ENCODE data around the gene ERCC4. TPM values are rescaled to one million over a fixed set of nuclear protein-coding genes. Genes with fewer than 3 reads are reported as not detected.

Gene ERCC4
- polyA plus RNA-seq, 3 donors: 1.8 to 11.8 (median 5.9) TPM

- Histone ChIP-seq H3K79me2 (ENCODE audit: insufficient read depth, low read length) (no peaks in the 10 kb centered on the region), H3K27me3 (ENCODE audit: control insufficient read depth in 2 of 2, insufficient read depth in 2 of 2, low read length in 2 of 2) (no peaks in the 10 kb centered on the region), H3K4me3 (replicated peaks in 1 of 3; ENCODE audit: low read depth in 2 of 3, low read length in 3 of 3) (no peak overlapping the region), H3K36me3 (replicated peaks in 1 of 2; ENCODE audit: control insufficient read depth in 1 of 2, insufficient read depth in 2 of 2, low read length in 2 of 2) (no peaks in the 10 kb centered on the region), H3K4me1 (ENCODE audit: control insufficient read depth in 1 of 2, insufficient read depth in 2 of 2, low read length in 2 of 2) (no peaks in the 10 kb centered on the region), H3K9me3 (replicated peaks in 1 of 2; ENCODE audit: control insufficient read depth in 1 of 2, insufficient read depth in 1 of 2, low read length in 2 of 2) (peaks cover 0 to 6% of the 10 kb centered on the region in 2 donors), H2AFZ (ENCODE audit: insufficient read depth, low read depth, low read length, poor library complexity, severe bottlenecking) (no peak overlapping the region), H3K4me2 (replicated peaks; ENCODE audit: extremely low read depth, low read length, poor library complexity, severe bottlenecking) (no peak overlapping the region), H3K27ac (ENCODE audit: low read depth in 1 of 2, low read length in 2 of 2) (no peak overlapping the region), H3K9ac (ENCODE audit: insufficient read depth, low read length, poor library complexity, severe bottlenecking) (no peak overlapping the region), H4K20me1 (ENCODE audit: insufficient read depth, low read length) (no peaks in the 10 kb centered on the region)
- Mint-ChIP-seq H3K9me3 (peaks cover under 1 to 11% (median 5%) of the 10 kb centered on the region in 7 donors), H3K27me3 (ENCODE audit: low read depth in 3 of 3) (peaks cover 3 to 12% (median 11%) of the 10 kb centered on the region in 3 donors), H3K4me1 (no peaks in the 10 kb centered on the region), H3K4me3 (no peak overlapping the region), H3K36me3 (no peaks in the 10 kb centered on the region), H3K27ac (peak overlapping the region in 1 of 7 donors; percentile 36)
- 82% methylated on average over 1 of the region's 8 CpGs for WGBS (ENCODE audit: insufficient coverage)
- TF ChIP-seq, protein P1, sequence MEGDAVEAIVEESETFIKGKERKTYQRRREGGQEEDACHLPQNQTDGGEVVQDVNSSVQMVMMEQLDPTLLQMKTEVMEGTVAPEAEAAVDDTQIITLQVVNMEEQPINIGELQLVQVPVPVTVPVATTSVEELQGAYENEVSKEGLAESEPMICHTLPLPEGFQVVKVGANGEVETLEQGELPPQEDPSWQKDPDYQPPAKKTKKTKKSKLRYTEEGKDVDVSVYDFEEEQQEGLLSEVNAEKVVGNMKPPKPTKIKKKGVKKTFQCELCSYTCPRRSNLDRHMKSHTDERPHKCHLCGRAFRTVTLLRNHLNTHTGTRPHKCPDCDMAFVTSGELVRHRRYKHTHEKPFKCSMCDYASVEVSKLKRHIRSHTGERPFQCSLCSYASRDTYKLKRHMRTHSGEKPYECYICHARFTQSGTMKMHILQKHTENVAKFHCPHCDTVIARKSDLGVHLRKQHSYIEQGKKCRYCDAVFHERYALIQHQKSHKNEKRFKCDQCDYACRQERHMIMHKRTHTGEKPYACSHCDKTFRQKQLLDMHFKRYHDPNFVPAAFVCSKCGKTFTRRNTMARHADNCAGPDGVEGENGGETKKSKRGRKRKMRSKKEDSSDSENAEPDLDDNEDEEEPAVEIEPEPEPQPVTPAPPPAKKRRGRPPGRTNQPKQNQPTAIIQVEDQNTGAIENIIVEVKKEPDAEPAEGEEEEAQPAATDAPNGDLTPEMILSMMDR (IDR thresholded peaks at IDR 0.05): no peak
- intact Hi-C loops (cut with micrococcal nuclease): no loop called here
- no peak for DNase-seq
Observed at GRCh38 chr16:13984794-13985193, 64.8 kb downstream of the ERCC4 start.

DNA sequence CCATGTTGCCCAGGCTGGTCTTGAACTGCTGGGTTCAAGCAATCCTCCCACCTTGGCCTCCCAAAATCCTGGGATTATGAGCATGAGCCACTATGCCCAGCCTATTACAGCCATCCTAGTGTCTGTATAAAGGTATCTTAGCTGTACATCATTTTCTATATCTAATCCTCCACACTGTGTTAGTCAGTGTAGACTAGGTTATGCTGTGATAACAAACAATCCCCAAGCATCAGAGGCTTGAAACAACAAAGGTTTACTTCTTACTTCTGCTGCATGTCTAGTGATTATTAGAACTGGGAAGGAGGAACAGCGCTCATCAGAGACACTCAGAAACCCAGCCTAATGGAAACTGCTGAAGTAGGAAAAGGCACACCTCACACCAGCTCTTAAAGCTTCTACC, 68.1 kb downstream of the ERCC4 start:
- DNase-seq: no peak
- no peak overlapping the region for H3K9ac ChIP-seq (ENCODE audit: insufficient read depth, low read length, poor library complexity, severe bottlenecking)
- no peaks in the 10 kb centered on the region for H4K20me1 ChIP-seq (ENCODE audit: insufficient read depth, low read length)
- no peak overlapping the region for H3K27ac Mint-ChIP-seq
- peaks cover 0 to 2% (median 0%) of the 10 kb centered on the region in 7 donors for H3K9me3 Mint-ChIP-seq
- H3K4me3 ChIP-seq (replicated peaks in 1 of 3; ENCODE audit: low read depth in 2 of 3, low read length in 3 of 3): no peak overlapping the region
- no peaks in the 10 kb centered on the region for H3K4me1 ChIP-seq (ENCODE audit: control insufficient read depth in 1 of 2, insufficient read depth in 2 of 2, low read length in 2 of 2)
- no peaks in the 10 kb centered on the region for H3K36me3 Mint-ChIP-seq
- TF ChIP-seq, protein P1 (IDR thresholded peaks at IDR 0.05): no peak
- H3K79me2 ChIP-seq (ENCODE audit: insufficient read depth, low read length): no peaks in the 10 kb centered on the region
- H3K9me3 ChIP-seq (replicated peaks in 1 of 2; ENCODE audit: control insufficient read depth in 1 of 2, insufficient read depth in 1 of 2, low read length in 2 of 2): no peaks in the 10 kb centered on the region
- H3K4me3 Mint-ChIP-seq: no peak overlapping the region
- H3K36me3 ChIP-seq (replicated peaks in 1 of 2; ENCODE audit: control insufficient read depth in 1 of 2, insufficient read depth in 2 of 2, low read length in 2 of 2): no peaks in the 10 kb centered on the region
- H3K27ac ChIP-seq (ENCODE audit: low read depth in 1 of 2, low read length in 2 of 2): no peak overlapping the region
- no peak overlapping the region for H2AFZ ChIP-seq (ENCODE audit: insufficient read depth, low read depth, low read length, poor library complexity, severe bottlenecking)
- no CpG with 5 or more reads among the region's 1 CpG for WGBS (ENCODE audit: insufficient coverage)
- no peak overlapping the region for H3K4me2 ChIP-seq (replicated peaks; ENCODE audit: extremely low read depth, low read length, poor library complexity, severe bottlenecking)
- no peaks in the 10 kb centered on the region for H3K4me1 Mint-ChIP-seq
- H3K27me3 Mint-ChIP-seq (ENCODE audit: low read depth in 3 of 3): peaks cover 3 to 13% (median 11%) of the 10 kb centered on the region in 3 donors
- no peaks in the 10 kb centered on the region for H3K27me3 ChIP-seq (ENCODE audit: control insufficient read depth in 2 of 2, insufficient read depth in 2 of 2, low read length in 2 of 2)
- intact Hi-C loops (cut with micrococcal nuclease): no loop called here
